Activated CD8-positive, alpha-beta memory T cell treated with anti-CD3 and anti-CD28 coated beads for 4 hours (primary cell): Measurements from ENCODE around the gene LARGE1.
"Not testable (repeated sequence)": the region's sequence is repeated elsewhere in the genome, so short reads cannot be mapped to it uniquely, and the experiment has no call there.

ENCODE experiments used
- DNase-seq, 2 donors: peaks; one replicate each; pipeline ENCODE4 v3.0.0-alpha.2; 2020; ENCODE audit warnings: low read depth in 2 of 2

The LARGE1 gene

DNA sequence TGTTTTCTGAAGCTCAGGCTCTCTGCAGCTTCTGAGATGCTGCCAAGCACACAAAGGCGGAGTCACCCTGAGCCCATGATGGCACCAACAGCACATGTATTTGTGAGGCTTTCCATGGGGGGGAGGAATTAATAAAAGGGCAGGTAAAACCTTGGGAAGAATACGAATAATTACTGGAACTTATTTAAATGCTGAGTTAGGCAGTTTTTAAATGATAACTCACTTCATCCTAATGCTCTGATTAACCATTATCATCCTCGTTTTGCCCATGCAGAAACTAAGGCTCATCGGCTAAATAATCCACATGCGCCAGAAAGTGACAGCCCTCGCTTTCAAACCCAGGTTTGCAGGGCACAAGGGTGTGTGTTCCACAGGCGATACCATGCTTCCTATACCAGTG is 35.4 kb downstream of the LARGE1 start:
- no peak for DNase-seq

DNA sequence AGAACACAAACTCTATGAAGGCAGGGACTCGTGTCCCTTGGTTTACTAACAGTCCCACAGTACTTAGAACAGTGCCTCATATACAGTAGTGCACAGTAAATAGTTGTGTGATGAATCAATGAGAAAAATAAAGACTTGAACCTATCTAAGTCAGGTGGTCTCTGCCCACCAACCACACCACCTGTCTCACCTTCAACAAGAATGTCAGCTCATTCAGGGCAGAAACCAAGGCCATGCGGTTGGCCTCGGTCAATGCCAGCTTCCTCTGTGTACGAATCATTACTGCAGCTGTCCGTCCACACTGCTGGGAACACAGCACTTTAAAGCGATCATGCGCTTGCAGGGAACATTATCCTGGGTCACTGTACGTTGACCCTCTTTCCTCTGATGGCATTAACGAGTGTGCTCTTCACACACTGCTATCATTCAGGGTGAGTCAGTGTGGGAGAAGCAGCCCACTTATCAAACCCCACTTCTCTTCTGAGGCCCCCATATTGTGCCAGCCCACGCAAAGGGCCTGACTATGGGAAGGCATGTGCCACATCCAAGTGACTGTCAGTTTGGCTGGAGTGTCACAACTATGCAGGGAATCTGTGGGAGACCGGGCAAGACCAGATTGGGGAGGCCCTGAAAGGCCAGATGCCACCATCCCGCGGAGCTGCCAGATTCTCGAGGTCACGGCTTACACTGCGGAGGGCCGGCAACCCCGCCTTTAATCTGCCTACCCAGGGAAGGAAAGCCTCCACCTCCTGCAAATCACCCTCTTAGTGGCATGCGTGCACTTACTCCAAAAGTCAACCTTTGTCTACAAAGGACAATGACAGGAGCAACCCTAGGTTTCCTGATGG is 36.1 kb downstream of the LARGE1 start:
- no peak for DNase-seq

DNA sequence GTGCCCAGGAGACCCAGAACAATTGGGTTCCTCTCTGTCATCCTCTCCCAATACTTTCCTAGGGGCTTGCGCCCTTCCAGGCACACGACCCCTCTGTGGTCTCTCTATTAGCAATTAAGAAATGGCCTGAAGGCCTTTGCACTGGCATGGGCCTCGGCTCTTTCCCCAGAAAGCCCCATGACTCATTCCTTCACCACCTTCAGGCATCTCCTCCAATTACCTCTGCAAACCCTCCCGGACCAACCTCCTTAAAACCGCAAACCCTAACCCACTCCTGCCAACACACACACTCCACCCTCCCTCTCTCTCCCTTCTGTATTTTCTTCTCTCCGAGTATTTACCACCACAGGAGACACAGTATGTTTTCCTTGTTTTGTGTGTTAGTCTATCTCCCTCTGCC is 36.7 kb downstream of the LARGE1 start:
- no peak for DNase-seq

DNA sequence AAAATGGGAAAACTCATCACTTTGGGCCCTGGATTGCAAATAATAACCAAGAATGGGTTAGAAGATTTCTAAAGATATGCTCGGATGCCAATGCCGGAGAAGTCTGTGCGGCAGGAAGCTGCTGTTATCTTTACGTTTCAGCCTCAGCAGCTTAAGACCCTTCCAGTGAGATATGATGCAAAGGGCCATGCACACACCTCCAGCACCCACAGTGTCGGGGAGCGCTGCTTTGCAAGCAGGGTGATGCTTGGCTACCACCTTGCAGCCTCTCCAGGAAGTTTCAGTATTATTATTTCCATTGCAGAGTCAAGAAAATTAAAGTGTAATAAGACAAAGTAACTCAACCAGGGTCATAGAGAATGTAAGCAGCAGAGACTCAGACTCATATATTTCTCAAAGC is 37.3 kb downstream of the LARGE1 start:
- DNase-seq, result no peak

DNA sequence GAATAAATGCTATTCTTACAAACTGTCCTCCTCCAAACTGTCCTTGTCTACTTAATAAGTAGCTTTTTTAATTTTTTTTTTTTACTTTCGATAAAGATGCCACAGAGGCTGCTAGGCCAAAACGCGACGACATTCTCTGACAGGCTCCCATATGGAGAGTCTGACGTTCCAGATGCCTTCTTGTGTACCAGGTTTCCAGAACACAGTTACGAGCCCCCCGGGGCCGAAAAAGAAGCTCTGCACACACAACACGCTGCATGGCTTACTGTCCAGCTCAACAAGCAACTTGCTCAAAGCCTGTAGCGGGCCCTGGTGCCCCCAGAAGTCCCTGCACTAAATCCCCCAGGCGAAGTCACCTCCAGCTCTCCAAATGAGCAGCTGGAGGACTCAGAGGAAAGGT is 39.3 kb downstream of the LARGE1 start:
- DNase-seq, result no peak

DNA sequence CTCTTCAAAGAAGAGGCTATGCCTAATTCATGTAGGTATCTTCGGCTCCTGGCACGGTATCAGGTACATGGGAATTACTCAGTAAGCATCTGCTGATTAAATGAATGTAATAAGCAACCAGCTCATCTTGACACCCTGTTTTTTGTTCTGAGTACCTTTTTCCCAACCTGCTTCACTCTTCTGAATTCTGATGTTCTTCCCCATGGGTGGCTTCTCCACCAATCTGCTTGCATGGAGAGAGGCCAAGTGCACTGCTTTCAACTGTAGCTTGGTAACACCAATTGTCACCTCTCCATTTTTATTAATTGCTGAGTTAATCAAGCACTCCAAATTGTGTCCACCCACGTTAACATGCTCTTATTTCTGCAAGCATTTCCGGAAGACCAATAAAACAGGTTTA is 40.5 kb downstream of the LARGE1 start:
- no peak for DNase-seq

DNA sequence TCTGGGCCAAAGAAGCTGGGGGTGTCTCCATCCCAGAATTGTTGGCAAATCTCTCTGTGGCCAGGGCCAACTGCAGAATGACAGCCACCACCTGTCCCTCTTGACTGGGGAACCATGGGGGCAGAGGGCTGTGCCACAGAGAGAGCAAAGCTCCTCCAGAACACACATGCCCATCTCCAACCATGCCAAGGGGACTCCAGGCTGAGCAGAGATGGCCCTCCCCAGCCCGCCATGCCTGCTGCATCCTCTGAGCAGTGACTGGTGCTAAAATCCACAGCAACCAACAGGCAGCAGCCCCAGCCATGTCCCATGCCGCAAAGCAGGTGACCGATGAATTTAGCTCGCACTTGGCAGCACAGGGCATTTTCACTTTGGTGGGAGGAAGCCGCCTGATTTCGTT is 45.0 kb downstream of the LARGE1 start:
- no peak for DNase-seq

DNA sequence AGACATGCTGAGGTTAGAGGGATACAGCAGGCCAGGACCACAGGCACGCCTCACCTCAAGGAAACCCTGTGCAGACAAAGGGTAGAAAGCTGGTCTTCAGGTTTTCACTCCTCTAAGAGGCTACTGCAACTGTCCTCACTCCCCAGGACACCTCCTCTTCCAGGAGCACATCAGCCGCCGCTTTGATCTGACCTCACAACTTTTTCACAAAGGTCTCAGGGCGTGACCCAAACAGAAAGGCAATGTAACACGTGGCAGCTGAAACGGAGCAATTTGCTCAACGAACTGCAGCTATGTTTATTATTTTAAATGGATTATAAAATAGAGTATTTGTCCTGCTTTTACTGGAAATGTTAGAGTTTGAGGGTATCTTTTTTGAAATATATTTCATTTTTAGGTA is 46.1 kb downstream of the LARGE1 start:
- DNase-seq, result no peak

- DNase-seq, result no peak
Observed at GRCh38 chr22:33873666-33874065, 46.6 kb downstream of the LARGE1 start.

DNA sequence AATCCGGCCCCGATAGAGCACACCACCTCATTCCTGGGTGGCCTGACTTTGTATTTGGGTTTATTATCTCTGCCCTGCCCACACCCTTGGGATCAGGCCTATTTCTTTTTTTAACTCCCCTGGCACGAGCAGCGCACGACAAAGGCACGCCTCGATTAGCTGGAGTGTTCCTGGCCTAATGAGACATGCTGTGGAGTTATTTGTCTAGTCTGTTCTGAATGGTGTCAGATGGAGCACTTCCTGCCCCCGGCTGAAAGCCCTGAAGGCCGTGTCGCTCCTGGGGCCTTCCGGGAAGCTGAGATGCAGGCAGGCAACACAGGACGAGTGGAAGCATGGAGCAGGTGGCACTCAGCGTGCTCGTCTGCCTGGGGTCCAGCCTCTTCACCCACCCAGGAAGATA is 47.1 kb downstream of the LARGE1 start:
- DNase-seq, result no peak

DNA sequence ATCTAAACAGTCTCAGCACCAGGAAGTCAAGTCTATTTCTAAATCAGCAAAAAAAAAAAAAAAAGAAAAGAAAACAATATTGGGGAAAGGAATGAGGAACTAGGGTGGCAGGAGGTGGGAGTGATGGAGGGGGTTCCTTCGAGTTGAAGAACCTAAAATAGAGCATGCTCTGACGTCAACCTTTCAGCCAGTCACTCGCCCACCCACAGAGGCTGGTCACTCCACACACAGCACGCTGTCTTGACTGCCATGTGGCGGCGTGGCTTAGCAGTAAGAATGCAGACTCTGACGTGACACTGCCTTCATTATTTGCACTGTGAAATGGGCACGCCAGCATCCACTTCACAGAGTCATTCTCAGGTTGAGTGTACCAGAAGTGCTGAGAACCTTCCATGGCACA is 48.3 kb downstream of the LARGE1 start:
- no peak for DNase-seq

DNA sequence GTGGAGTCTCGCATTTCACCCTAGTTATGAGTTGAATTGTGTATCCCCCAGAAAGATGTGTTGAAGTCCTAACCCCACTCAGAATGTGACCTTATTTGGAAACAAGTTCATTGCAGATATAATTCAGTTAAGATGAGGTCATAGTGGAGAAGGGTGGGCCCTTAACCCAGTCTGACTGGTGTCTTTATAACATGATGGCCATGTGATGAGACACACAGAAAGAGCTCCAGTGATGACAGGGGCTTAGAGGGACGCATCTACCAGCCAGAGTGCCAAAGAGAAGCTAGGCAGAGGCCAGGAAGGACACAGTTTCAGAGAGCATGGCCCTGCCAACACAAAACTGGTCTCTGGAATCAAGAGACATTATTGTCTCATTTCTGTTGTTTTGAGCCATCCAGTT is 50.3 kb downstream of the LARGE1 start:
- DNase-seq, result no peak

DNA sequence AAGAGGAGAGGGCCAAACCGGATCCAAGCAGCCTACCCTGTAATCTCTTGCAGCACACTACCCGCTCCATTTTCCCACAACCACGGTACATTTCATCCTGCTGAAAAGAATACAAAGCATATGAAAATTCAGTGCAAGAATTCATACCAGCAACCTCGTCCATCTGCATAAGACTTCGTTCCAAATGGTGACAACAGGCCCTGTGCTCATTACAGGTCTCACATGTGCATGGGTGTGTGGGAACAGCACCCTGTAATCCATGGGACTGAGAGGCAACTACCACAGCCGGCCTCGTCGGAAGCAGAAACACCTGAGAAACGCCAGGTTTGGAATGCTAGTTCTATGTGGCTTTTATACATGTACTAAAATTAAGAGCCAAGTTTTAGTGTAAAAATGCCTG is 52.3 kb downstream of the LARGE1 start:
- no peak for DNase-seq

DNA sequence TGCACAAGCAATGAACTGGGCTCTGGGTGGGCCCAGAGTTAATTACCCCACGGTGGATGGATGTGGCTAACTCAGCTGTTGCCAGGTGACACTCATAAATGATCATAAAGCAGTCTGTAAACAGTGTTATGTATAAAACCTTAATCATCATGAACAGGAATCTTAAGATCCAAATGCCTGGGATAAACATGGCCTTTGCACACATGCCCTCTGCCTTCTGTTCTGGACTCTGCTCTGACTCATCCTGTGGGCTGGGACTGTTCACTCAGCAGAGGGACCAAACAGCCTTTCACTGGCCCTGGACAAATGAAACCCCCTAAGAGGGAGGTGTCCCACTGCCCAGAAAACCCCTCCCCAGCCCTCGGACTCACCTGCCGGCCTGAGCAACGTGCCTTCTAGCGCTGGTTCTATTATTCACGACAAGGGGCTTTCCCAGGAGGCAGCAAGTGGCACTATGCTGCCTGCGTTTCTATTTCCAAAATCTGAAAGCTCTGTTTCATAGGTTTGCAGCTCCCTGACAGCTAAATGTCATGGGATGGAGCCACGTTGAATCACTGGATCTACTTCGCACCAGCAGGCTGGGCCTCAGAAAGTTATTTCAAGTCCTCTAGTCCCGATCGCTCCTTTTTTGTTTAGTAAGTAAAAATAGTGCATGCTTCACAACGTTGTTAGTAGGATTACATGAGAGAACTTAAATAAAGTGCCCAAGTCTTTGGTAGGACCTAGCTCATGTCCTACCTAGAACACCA is 53.0 kb downstream of the LARGE1 start:
- DNase-seq, result no peak

DNA sequence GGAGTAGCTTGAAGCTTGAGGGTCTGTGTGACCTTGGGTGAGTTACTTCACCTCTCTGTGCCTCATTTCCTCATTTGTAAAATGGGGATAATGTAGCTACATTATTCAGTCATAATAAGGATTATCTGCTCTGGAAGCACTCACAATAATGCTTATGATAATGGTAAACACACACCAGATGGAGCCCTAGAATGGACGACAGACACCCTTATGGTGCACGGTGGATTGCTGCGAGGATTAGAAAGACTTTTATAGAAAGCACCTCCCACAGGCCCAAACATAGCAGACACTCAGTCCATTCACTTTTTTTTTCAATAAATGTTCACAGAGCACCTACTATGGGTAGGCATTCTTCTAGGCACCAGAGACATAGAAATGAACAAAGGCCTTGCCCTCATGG is 53.8 kb downstream of the LARGE1 start:
- no peak for DNase-seq

DNA sequence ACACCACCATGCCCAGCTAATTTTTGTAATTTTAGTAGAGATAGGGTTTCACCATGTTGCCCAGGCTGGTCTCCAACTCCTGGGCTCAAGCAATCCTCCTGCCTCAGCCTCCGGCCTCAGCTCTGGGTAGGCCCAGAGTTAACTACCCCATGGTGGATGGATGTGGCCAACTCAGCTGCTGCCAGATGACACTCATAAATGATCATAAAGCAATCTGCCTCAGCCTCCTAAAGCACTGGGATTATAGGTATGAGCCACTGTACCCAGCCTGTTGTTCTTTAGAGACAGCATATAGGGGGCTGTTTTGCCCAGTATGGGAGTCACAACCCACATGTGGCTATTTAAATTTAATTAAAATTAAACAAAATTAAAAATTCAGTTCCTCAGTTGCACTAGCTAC is 54.3 kb downstream of the LARGE1 start:
- DNase-seq, result no peak

GRCh38 chr22:33865248-33865647 is 55.0 kb downstream of the LARGE1 start:
- DNase-seq, result no peak

GRCh38 chr22:33864723-33865130 is 55.5 kb downstream of the LARGE1 start:
- no peak for DNase-seq

DNA sequence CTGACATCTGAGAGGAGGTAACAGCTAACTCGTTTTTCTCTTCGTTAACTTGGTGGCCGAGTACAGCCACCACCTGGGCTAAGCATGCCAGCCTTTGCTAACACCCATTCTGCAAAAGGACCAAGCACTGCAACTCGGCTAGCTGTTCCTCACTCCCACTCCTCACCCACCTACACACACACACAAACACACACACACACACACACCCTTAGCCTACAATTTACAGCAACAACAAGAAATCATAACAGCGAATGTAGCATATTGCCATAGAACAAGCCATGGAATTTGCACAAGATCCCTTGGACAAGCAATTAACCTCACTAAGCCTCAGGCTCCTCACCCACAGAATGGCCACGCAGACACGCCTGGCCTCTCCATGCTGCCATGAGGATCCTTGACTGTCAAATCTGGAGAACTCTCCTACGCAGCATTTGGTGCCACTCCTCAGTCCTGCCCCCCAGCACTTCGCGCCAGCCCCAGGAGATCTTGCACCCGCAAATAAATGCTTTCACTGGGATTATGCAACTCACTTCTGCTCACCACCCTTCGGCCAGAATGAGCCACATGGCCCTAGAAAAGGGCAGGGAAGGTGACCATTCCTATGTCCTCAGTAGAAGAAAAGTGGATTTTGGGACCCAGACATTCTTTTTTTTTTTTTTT is 58.9 kb downstream of the LARGE1 start:
- no peak for DNase-seq

- DNase-seq, result no peak
Observed at GRCh38 chr22:33860386-33860785, 59.9 kb downstream of the LARGE1 start.

DNA sequence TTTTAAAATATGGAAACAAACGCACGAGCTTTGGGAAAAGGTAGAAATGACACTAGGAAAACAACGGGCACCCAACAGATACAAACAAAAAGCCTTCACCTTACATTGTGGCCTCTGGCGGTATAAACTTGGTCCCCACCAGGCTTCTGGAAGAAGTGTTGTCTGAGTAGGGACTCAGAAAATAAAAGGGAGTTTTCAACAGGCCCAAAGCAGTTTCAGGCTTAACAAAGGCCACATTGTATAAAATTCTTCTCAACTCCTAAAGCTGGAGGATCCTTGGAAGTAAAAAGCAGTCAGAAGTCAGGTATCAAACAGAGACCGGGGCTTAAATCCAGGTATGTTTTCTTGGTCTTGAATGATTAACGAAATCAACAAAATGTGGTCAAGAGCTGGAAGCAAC is 61.0 kb downstream of the LARGE1 start:
- DNase-seq, result no peak

GRCh38 chr22:33858653-33859052 is 61.6 kb downstream of the LARGE1 start:
- not testable (repeated sequence) for DNase-seq

DNA sequence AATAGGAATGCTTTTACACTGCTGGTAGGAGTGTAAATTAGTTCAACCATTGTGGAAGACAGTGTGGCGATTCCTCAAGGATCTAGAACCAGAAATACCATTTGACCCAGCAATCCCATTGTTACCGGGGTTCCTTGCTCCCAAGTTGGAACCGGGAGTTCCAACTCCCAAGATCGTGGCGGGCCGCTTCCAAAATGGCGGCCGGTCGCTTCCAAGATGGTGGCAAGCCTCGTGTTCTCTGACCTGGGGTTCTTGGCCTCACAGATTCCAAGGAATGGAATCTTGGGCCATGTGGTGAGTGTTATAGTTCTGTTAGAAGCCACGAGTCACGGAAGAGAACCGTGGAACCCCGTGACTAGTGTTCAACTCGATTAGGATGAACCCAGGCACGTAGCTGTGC is 62.5 kb downstream of the LARGE1 start:
- DNase-seq, result not testable (repeated sequence)
